GM21528 (cell line): ENCODE data around the gene STAT3.
"Not testable (repeated sequence)": the region's sequence is repeated elsewhere in the genome, so short reads cannot be mapped to it uniquely, and the experiment has no call there.

Experiments
- ATAC-seq: cut with Tn5 transposase; IDR thresholded peaks from one replicate; pipeline ENCODE4 v1.9.1; 2021; ENCODE audit warnings: mild to moderate bottlenecking, moderate library complexity; ENCODE audit not compliant: unreplicated experiment, low FRiP score

The STAT3 gene

GRCh38 chr17:42388381-42389134, at the start of gene STAT3:
Gene STAT3, minus strand, starts transcription at chr17:42388442. Its CDS starts 39,926 bp downstream, at chr17:42348516.
- ATAC-seq = peak; percentile 86

- ATAC-seq = no peak
These were observed 48.1 kb upstream of the STAT3 start for GRCh38 chr17:42436391-42436790.

DNA sequence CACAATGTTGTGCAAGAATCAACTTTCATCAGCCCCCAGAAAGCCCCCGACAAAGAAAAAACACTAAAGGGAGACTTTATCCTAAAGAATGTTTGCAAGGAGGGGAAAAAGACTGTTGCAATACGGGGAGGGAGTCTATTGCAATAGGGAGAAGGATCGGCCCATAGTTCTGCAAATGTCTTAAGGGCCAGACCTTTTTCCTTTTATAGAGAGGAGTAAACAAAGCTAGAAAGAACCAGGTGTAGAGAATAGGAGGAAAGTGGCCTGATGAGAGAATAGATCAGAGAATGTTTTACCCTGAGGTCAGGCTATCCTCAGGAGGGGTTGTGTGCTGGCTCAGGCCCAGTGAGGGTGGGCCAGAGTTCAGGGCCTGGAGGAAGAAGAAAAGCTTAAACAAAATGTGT, 43.5 kb upstream of the STAT3 start:
- no peak for ATAC-seq

DNA sequence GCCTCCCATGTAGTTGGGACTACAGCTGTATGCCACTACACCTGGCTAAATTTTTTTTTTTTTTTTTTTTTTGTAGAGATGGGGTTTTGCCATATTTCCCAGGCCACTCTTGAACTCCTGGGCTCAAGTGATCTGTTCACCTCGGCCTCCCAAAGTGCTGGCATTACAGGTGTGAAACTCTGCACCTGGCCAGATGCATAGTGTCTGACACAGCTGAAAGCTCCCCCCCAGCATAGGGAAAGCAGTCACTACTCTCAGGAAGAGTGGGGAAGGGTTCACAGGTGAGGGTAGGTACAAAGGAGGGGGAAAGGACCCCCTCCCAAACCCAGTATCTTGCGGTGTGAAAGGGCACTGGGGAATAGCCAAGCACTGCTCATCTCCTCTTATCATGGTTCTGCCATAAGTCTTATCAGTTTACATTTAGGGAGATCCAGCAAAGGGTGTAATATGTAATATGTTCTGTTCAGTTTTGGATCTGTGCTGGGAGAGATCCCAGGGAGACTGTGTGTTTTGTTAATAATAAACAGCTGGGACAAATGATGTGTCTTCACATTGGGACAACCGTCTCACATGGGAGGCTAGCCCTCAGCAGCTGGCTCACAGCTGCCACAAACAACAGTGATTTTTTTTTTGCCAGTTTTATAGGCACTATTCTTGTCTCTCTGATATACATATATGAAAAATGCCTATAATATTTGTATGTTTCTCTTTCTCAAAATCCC, 41.6 kb upstream of the STAT3 start:
- ATAC-seq = no peak

GRCh38 chr17:42428141-42428944, 40.1 kb upstream of the STAT3 start:
- no peak for ATAC-seq

DNA sequence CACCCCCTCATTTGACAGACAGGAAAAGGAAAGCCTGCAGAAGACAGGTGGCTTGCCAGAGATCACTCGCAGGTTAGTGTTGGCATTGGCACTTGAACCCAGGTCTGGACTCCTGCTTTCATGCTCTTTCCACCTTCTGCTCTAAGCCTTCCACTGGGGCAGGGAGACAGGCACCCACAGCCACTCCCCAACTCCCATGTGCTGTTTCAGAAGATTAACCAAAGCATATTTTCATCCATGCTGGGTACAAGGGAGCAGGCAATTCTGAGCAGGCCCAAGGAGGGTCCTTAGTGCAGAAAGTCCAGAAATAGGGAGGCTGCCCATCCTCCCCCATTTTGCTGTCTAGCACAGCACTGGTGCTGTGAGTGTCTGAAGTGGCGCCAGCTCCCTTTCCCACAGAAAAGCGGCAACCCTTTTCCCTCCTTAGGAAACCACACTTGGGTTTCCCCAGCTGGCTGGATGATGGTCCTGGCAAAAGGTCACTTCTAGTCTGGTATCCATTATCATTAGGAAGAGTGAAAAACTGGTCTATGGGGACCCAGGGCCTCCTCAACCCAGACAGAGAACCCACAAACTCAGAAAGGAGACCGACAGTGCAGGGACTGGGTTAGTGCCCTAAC, 36.9 kb upstream of the STAT3 start:
- ATAC-seq = no peak

GRCh38 chr17:42423766-42424165, 35.5 kb upstream of the STAT3 start:
- ATAC-seq = no peak

- no peak for ATAC-seq
These were observed 34.9 kb upstream of the STAT3 start, which contains the start of gene CAVIN1 for GRCh38 chr17:42422958-42423712. Gene CAVIN1, minus strand, starts transcription at chr17:42423256. Its CDS starts 159 bp downstream, at chr17:42423097.

GRCh38 chr17:42422412-42422957, 34.2 kb upstream of the STAT3 start:
- ATAC-seq = no peak

GRCh38 chr17:42421507-42422338, 33.5 kb upstream of the STAT3 start:
- ATAC-seq = no peak

GRCh38 chr17:42421136-42421506, 32.9 kb upstream of the STAT3 start:
- ATAC-seq = no peak

DNA sequence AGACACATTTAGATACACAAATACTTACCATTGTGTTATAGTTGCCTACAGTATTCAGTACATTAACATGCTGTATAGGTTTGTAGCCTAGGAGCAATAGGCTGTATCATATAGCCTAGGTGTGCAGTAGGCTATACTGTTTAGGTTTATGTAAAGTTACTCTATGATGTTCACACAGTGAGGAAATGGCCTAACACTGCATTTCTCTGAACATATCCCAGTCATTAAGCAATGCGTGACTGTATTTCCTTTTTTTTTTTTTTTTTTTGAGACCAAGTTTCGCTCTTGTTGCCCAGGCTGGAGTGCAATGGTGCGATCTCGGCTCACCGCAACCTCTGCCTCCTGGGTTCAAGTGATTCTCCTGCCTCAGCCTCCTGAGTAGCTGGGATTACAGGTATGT, 29.7 kb upstream of the STAT3 start:
- not testable (repeated sequence) for ATAC-seq

DNA sequence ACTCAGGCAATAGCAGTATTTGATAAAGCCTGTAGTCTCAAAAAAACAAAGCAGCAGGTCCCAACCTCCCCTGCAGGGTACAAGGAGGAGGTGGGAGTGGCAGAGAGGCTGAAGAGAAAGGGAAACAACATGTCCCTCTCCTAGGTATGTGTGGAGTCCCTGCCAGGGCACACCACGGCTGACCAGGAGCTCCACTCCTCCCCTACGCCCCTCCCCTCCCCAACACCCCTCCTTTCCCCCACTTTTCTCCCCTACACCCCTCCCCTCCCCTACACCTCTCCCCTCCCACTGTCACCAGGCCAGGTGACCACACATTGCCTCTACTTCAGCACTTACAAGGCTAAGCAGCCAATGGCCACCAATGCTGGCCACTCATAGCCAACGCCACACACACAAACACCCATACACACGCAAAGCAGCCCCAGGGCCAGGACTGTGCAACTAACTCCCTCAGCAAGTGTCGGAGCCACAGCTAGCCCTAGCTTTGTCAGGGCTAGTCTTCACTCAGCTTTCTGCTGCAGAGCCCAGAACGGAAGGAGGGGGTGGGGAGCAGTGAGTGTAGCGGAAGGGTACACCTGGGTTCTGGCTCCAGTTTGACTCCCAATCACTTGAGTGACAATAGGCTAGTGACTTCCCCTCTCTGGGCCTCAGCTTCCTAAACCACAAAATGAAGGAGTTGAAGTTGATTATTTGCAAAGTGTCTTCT, 26.6 kb upstream of the STAT3 start:
- ATAC-seq = no peak

DNA sequence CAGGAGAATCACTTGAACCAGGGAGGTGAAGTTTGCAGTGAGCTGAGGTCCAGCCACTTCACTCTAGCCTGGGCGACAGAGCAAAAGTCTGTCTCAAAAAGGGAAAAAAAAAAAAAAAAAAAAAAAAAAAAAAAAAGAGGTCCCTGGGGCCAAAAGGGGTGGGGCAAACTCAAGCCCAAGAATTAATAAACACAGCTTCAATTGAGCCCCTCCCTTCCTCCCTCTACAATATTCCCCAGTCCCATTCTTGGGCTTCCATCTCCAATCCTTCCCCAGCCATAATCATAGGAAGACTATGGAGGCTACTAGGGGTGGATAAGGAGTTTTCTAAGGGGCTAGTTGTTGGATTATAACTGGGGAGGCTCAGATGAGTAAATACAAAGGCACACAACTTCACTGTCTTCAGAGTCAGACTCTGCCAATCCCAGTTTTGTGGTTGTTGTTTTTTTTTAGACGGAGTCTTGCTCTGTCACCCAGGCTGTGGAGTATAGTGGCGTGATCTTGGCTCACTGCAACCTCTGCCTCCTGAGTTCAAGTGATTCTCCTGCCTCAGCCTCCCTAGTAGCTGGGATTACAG, 25.3 kb upstream of the STAT3 start:
- no peak for ATAC-seq

DNA sequence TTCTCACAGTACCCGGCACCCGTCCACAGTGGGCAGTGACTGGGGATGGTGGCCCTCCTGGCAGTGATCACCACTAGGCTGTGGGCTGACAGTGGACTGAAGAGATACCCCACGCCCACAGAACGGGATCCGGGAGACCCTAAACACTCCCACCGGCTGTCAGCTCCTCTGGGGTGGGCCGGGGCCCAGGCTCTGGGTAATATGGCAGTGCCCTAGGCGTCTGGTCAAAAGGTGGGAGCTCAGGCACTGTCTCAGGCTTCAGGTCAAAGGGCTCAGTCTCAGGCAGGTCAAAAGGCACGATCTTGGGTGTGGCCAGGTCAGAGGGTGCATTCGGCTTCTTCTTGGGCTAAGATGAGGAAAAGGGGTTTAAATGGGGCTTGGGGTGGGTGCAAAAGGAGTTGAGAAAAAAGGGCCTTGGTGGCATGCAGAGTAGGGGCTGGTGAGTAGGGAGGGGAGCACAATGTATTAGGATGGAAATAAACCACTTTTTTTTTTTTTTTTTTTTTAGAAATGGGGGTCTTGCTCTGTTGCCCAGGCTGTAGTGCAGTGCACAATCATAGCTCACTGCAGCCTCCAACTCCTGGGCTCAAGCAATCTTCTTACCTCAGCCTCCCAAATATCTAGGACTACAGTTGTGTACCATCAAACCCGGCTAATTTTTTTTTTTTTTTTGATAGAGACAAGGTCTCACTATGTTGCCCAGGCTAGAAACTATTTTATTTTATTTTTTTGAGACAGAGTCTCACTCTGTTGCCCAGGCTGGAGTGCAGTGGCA, 23.9 kb upstream of the STAT3 start:
- ATAC-seq = no peak

- no peak for ATAC-seq
These were observed 23.1 kb upstream of the STAT3 start for GRCh38 chr17:42411361-42411760.

DNA sequence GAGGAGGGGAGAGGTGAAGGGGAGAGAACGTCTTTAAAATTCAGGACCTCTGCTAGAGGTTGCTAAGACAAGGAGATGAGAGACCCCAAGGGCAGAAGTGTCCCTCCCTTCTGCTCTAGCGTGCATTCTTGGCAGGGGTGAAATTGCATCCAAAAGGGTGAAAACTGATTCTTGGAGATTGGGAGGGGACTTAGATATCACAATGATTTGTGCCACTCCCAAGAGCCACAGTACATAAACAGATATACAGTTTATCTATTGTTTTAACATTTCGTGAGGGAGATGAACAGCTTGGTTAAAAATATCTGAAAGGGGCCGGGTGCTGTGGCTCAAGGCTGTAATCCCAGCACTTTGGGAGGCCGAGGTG, 22.1 kb upstream of the STAT3 start:
- no peak for ATAC-seq
